ENCODE data around the gene SPIN1. TPM values are rescaled to one million over a fixed set of nuclear protein-coding genes. Genes with fewer than 3 reads are reported as not detected.

The SPIN1 gene
- total and polyA plus RNA-seq, 2 donors (not counting 1 experiment from before 2014, with no cell fraction given) = 9.9 to 24.9 TPM

GRCh38 chr9:88511906-88512305 is 123.7 kb downstream of the SPIN1 start:
- H3K27ac Mint-ChIP-seq = no peak overlapping the region
- Histone ChIP-seq H3K4me1 (ENCODE audit: control insufficient read depth in 2 of 2, insufficient read depth in 2 of 2, low read length in 2 of 2) (no peaks in the 10 kb centered on the region), H3K4me2 (replicated peaks; ENCODE audit: low read depth, low read length, poor library complexity, severe bottlenecking) (no peak overlapping the region), H3K36me3 (replicated peaks in 1 of 2; ENCODE audit: control extremely low read depth in 1 of 2, control insufficient read depth in 1 of 2, extremely low read depth in 1 of 2, insufficient read depth in 2 of 2, low read length in 1 of 2) (no peaks in the 10 kb centered on the region), H4K20me1 (ENCODE audit: control insufficient read depth, insufficient read depth, low read length, poor library complexity, severe bottlenecking) (no peaks in the 10 kb centered on the region), H3K27me3 (replicated peaks in 1 of 4; ENCODE audit: control extremely low read depth in 1 of 4, control insufficient read depth in 3 of 4, insufficient read depth in 4 of 4, low read length in 3 of 4) (no peaks in the 10 kb centered on the region), H3K9me3 (ENCODE audit: control extremely low read depth in 1 of 3, control insufficient read depth in 2 of 3, insufficient read depth in 1 of 3, low read length in 2 of 3) (peaks cover 0 to 8% (median 0%) of the 10 kb centered on the region in 3 donors), H3K27ac (ENCODE audit: low read length in 2 of 2) (no peak overlapping the region), H3K4me3 (ENCODE audit: control extremely low read depth in 1 of 5, extremely low read depth in 1 of 5, insufficient read depth in 1 of 5, low read depth in 2 of 5, low read length in 4 of 5) (no peak overlapping the region), H3K9ac (ENCODE audit: low read length) (no peak overlapping the region), H3K79me2 (ENCODE audit: control insufficient read depth, insufficient read depth, low read length) (no peaks in the 10 kb centered on the region), H2AFZ (ENCODE audit: insufficient read depth, low read depth, low read length, poor library complexity, severe bottlenecking) (no peak overlapping the region)
- no peaks in the 10 kb centered on the region for H3K27me3 Mint-ChIP-seq
- peaks cover 4% of the 10 kb centered on the region for H3K9me3 Mint-ChIP-seq (ENCODE audit: insufficient read depth)
- H3K4me3 Mint-ChIP-seq = no peak overlapping the region
- DNase-seq = no peak
- no peak for ATAC-seq (ENCODE audit: low read depth)
- H3K4me1 Mint-ChIP-seq = no peaks in the 10 kb centered on the region
- 88% methylated on average over 4 of the region's 4 CpGs for WGBS (ENCODE audit: insufficient coverage)
- TF ChIP-seq, protein P1, sequence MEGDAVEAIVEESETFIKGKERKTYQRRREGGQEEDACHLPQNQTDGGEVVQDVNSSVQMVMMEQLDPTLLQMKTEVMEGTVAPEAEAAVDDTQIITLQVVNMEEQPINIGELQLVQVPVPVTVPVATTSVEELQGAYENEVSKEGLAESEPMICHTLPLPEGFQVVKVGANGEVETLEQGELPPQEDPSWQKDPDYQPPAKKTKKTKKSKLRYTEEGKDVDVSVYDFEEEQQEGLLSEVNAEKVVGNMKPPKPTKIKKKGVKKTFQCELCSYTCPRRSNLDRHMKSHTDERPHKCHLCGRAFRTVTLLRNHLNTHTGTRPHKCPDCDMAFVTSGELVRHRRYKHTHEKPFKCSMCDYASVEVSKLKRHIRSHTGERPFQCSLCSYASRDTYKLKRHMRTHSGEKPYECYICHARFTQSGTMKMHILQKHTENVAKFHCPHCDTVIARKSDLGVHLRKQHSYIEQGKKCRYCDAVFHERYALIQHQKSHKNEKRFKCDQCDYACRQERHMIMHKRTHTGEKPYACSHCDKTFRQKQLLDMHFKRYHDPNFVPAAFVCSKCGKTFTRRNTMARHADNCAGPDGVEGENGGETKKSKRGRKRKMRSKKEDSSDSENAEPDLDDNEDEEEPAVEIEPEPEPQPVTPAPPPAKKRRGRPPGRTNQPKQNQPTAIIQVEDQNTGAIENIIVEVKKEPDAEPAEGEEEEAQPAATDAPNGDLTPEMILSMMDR (IDR thresholded peaks at IDR 0.05) = no peak
- no peak for TF ChIP-seq EZH2 (IDR thresholded peaks at IDR 0.05; ENCODE audit: borderline replicate concordance, insufficient read depth, low read depth, low read length, poor library complexity, severe bottlenecking)
- POLR2A ChIA-PET = no interaction called here
- intact Hi-C loops (cut with micrococcal nuclease) = no loop called here
- CTCF ChIA-PET = no interaction called here

- Histone ChIP-seq H3K4me2 (replicated peaks; ENCODE audit: low read depth, low read length, poor library complexity, severe bottlenecking) (no peak overlapping the region), H4K20me1 (ENCODE audit: control insufficient read depth, insufficient read depth, low read length, poor library complexity, severe bottlenecking) (no peaks in the 10 kb centered on the region), H3K27me3 (replicated peaks in 1 of 4; ENCODE audit: control extremely low read depth in 1 of 4, control insufficient read depth in 3 of 4, insufficient read depth in 4 of 4, low read length in 3 of 4) (no peaks in the 10 kb centered on the region), H3K4me1 (ENCODE audit: control insufficient read depth in 2 of 2, insufficient read depth in 2 of 2, low read length in 2 of 2) (no peaks in the 10 kb centered on the region), H3K79me2 (ENCODE audit: control insufficient read depth, insufficient read depth, low read length) (no peaks in the 10 kb centered on the region), H2AFZ (ENCODE audit: insufficient read depth, low read depth, low read length, poor library complexity, severe bottlenecking) (no peak overlapping the region), H3K9me3 (ENCODE audit: control extremely low read depth in 1 of 3, control insufficient read depth in 2 of 3, insufficient read depth in 1 of 3, low read length in 2 of 3) (peaks cover 0 to 8% (median 0%) of the 10 kb centered on the region in 3 donors), H3K9ac (ENCODE audit: low read length) (no peak overlapping the region), H3K36me3 (replicated peaks in 1 of 2; ENCODE audit: control extremely low read depth in 1 of 2, control insufficient read depth in 1 of 2, extremely low read depth in 1 of 2, insufficient read depth in 2 of 2, low read length in 1 of 2) (no peaks in the 10 kb centered on the region), H3K4me3 (ENCODE audit: control extremely low read depth in 1 of 5, extremely low read depth in 1 of 5, insufficient read depth in 1 of 5, low read depth in 2 of 5, low read length in 4 of 5) (no peak overlapping the region), H3K27ac (ENCODE audit: low read length in 2 of 2) (no peak overlapping the region)
- Mint-ChIP-seq H3K27ac (no peak overlapping the region), H3K27me3 (no peaks in the 10 kb centered on the region), H3K9me3 (ENCODE audit: insufficient read depth) (peaks cover 5% of the 10 kb centered on the region), H3K4me1 (no peaks in the 10 kb centered on the region), H3K4me3 (no peak overlapping the region)
- ATAC-seq (ENCODE audit: low read depth) (no peak), DNase-seq (no peak)
- ChIA-PET CTCF (no interaction called here), POLR2A (no interaction called here)
- TF ChIP-seq EZH2 (IDR thresholded peaks at IDR 0.05; ENCODE audit: borderline replicate concordance, insufficient read depth, low read depth, low read length, poor library complexity, severe bottlenecking) = no peak
- TF ChIP-seq, protein P1 (IDR thresholded peaks at IDR 0.05) = no peak
- intact Hi-C loops (cut with micrococcal nuclease) = no loop called here
- 87% methylated on average over 6 of the region's 6 CpGs for WGBS (ENCODE audit: insufficient coverage)
These were observed 126.0 kb downstream of the SPIN1 start for GRCh38 chr9:88514247-88514646.

Data from B cell (primary cell).